ENCODE measurements around the gene HSF2BP. TPM values are rescaled to one million over a fixed set of nuclear protein-coding genes. Genes with fewer than 3 reads are reported as not detected.

HSF2BP gene
- total and polyA plus RNA-seq, 2 donors (not counting 1 experiment from before 2014, with no cell fraction given), result 0.49 TPM

GRCh38 chr21:43658088-43658741, 1.1 kb downstream of the HSF2BP start:
- Histone ChIP-seq H3K9me3 (ENCODE audit: control extremely low read depth in 1 of 3, control insufficient read depth in 2 of 3, insufficient read depth in 1 of 3, low read length in 2 of 3) (no peaks in the 10 kb centered on the region), H3K36me3 (replicated peaks in 1 of 2; ENCODE audit: control extremely low read depth in 1 of 2, control insufficient read depth in 1 of 2, extremely low read depth in 1 of 2, insufficient read depth in 2 of 2, low read length in 1 of 2) (peaks cover 0 to 9% of the 10 kb centered on the region in 2 experiments), H3K4me2 (replicated peaks; ENCODE audit: low read depth, low read length, poor library complexity, severe bottlenecking) (peak overlapping the region; percentile 45), H3K4me1 (ENCODE audit: control insufficient read depth in 2 of 2, insufficient read depth in 2 of 2, low read length in 2 of 2) (peaks cover 28 to 29% of the 10 kb centered on the region in 2 donors), H3K4me3 (ENCODE audit: control extremely low read depth in 1 of 5, extremely low read depth in 1 of 5, insufficient read depth in 1 of 5, low read depth in 2 of 5, low read length in 4 of 5) (no peak overlapping the region), H3K79me2 (ENCODE audit: control insufficient read depth, insufficient read depth, low read length) (peaks cover 24% of the 10 kb centered on the region), H3K27me3 (replicated peaks in 1 of 4; ENCODE audit: control extremely low read depth in 1 of 4, control insufficient read depth in 3 of 4, insufficient read depth in 4 of 4, low read length in 3 of 4) (no peaks in the 10 kb centered on the region), H3K27ac (ENCODE audit: low read length in 2 of 2) (no peak overlapping the region), H4K20me1 (ENCODE audit: control insufficient read depth, insufficient read depth, low read length, poor library complexity, severe bottlenecking) (peaks cover 18% of the 10 kb centered on the region), H3K9ac (ENCODE audit: low read length) (no peak overlapping the region), H2AFZ (ENCODE audit: insufficient read depth, low read depth, low read length, poor library complexity, severe bottlenecking) (peak overlapping the region; percentile 88)
- ChIA-PET POLR2A (no interaction called here), CTCF (interaction anchor here (1.1 kb wide), 1 partner anchor 13 kb away, joined by 3 read pairs; no protein-coding TSS in a partner anchor)
- TF ChIP-seq EZH2 (IDR thresholded peaks at IDR 0.05; ENCODE audit: borderline replicate concordance, insufficient read depth, low read depth, low read length, poor library complexity, severe bottlenecking) (no peak), CTCF (IDR thresholded peaks at IDR 0.05) (no peak)
- Mint-ChIP-seq H3K4me1 (peaks cover 33% of the 10 kb centered on the region), H3K27me3 (no peaks in the 10 kb centered on the region), H3K27ac (peak overlapping the region; percentile 32), H3K9me3 (ENCODE audit: insufficient read depth) (no peaks in the 10 kb centered on the region), H3K4me3 (no peak overlapping the region)
- DNase-seq, result no peak
- ATAC-seq (ENCODE audit: low read depth), result no peak
- 95% methylated on average over 40 of the region's 48 CpGs for WGBS (ENCODE audit: insufficient coverage)
- intact Hi-C loops (cut with micrococcal nuclease), result no loop called here

- Histone ChIP-seq H3K27ac (ENCODE audit: low read length in 2 of 2) (no peak overlapping the region), H3K4me1 (ENCODE audit: control insufficient read depth in 2 of 2, insufficient read depth in 2 of 2, low read length in 2 of 2) (peaks cover 28 to 29% of the 10 kb centered on the region in 2 donors), H3K36me3 (replicated peaks in 1 of 2; ENCODE audit: control extremely low read depth in 1 of 2, control insufficient read depth in 1 of 2, extremely low read depth in 1 of 2, insufficient read depth in 2 of 2, low read length in 1 of 2) (peaks cover 0 to 6% of the 10 kb centered on the region in 2 experiments), H3K4me3 (ENCODE audit: control extremely low read depth in 1 of 5, extremely low read depth in 1 of 5, insufficient read depth in 1 of 5, low read depth in 2 of 5, low read length in 4 of 5) (no peak overlapping the region), H4K20me1 (ENCODE audit: control insufficient read depth, insufficient read depth, low read length, poor library complexity, severe bottlenecking) (peaks cover 13% of the 10 kb centered on the region), H2AFZ (ENCODE audit: insufficient read depth, low read depth, low read length, poor library complexity, severe bottlenecking) (peak overlapping the region; percentile 43), H3K79me2 (ENCODE audit: control insufficient read depth, insufficient read depth, low read length) (peaks cover 19% of the 10 kb centered on the region), H3K9ac (ENCODE audit: low read length) (no peak overlapping the region), H3K4me2 (replicated peaks; ENCODE audit: low read depth, low read length, poor library complexity, severe bottlenecking) (peak overlapping the region; percentile 45), H3K9me3 (ENCODE audit: control extremely low read depth in 1 of 3, control insufficient read depth in 2 of 3, insufficient read depth in 1 of 3, low read length in 2 of 3) (no peaks in the 10 kb centered on the region), H3K27me3 (replicated peaks in 1 of 4; ENCODE audit: control extremely low read depth in 1 of 4, control insufficient read depth in 3 of 4, insufficient read depth in 4 of 4, low read length in 3 of 4) (no peaks in the 10 kb centered on the region)
- ChIA-PET CTCF (interaction anchor here (1.8 kb wide), 1 partner anchor 12 kb away, joined by 7 read pairs; no protein-coding TSS in a partner anchor), POLR2A (no interaction called here)
- 58% methylated on average over 44 of the region's 46 CpGs for WGBS (ENCODE audit: insufficient coverage)
- H3K27me3 Mint-ChIP-seq, result no peaks in the 10 kb centered on the region
- H3K9me3 Mint-ChIP-seq (ENCODE audit: insufficient read depth), result no peaks in the 10 kb centered on the region
- intact Hi-C loops (cut with micrococcal nuclease), result no loop called here
- no peak overlapping the region for H3K27ac Mint-ChIP-seq
- peak overlapping the region; percentile 39 for H3K4me3 Mint-ChIP-seq
- TF ChIP-seq CTCF (IDR thresholded peaks at IDR 0.05), result no peak
- TF ChIP-seq EZH2 (IDR thresholded peaks at IDR 0.05; ENCODE audit: borderline replicate concordance, insufficient read depth, low read depth, low read length, poor library complexity, severe bottlenecking), result no peak
- ATAC-seq (ENCODE audit: low read depth) (no peak), DNase-seq (peak; percentile 15)
- H3K4me1 Mint-ChIP-seq, result peaks cover 33% of the 10 kb centered on the region
Observed at GRCh38 chr21:43657355-43658087, 1.8 kb downstream of the HSF2BP start.
